MM.1S (cell line): Measurements from ENCODE around the gene SRGAP3.

Experiments
- DNase-seq: peaks from one replicate; pipeline ENCODE4 v3.0.0-alpha.2; 2015
- H2AFZ ChIP-seq: fragments of 300-600 bp; sonication (generic); 2 replicates; pipeline ENCODE4 v1.6.0; 2016; ENCODE audit warnings: antibody characterized with exemption, low read length
- H3F3A ChIP-seq: fragments of 300-600 bp; sonication (generic); 2 replicates; pipeline ENCODE4 v1.6.1; 2016; ENCODE audit warnings: mild to moderate bottlenecking, antibody characterized with exemption, low read length, moderate library complexity, mixed read lengths; ENCODE audit not compliant: insufficient read depth
- H3K27ac ChIP-seq: fragments of 300-600 bp; sonication (generic); 2 replicates; pipeline ENCODE4 v1.5.1; 2016; ENCODE audit warnings: mild to moderate bottlenecking, low read length
- H3K27me3 ChIP-seq: fragments of 300-600 bp; sonication (generic); replicated peaks from 2 replicates; pipeline ENCODE4 v1.6.0; 2016; ENCODE audit warnings: low read length; ENCODE audit not compliant: insufficient read depth
- H3K36me3 ChIP-seq: fragments of 300-600 bp; sonication (generic); replicated peaks from 2 replicates; pipeline ENCODE4 v1.6.1; 2016; ENCODE audit warnings: mild to moderate bottlenecking, low read length, mixed read lengths; ENCODE audit not compliant: insufficient read depth
- H3K4me1 ChIP-seq: fragments of 300-600 bp; sonication (generic); 2 replicates; pipeline ENCODE4 v1.6.1; 2016; ENCODE audit warnings: low read length, mixed read lengths
- H3K4me2 ChIP-seq: fragments of 300-600 bp; sonication (generic); 2 replicates; pipeline ENCODE4 v1.6.0; 2016; ENCODE audit warnings: low read depth, low read length
- H3K4me3 ChIP-seq: fragments of 300-600 bp; sonication (generic); 2 replicates; pipeline ENCODE4 v1.5.1; 2016; ENCODE audit warnings: low read length, mixed read lengths
- H3K79me2 ChIP-seq: fragments of 300-600 bp; sonication (generic); 2 replicates; pipeline ENCODE4 v1.6.1; 2016; ENCODE audit warnings: mixed run types, low read length, mixed read lengths
- H3K9ac ChIP-seq: fragments of 300-600 bp; sonication (generic); 2 replicates; pipeline ENCODE4 v1.6.1; 2016; ENCODE audit warnings: low read length, mixed read lengths
- H3K9me2 ChIP-seq: fragments of 300-600 bp; sonication (generic); replicated peaks from 2 replicates; pipeline ENCODE4 v1.6.1; 2016; ENCODE audit warnings: mild to moderate bottlenecking, low read length, mixed read lengths; ENCODE audit not compliant: insufficient read depth
- H3K9me3 ChIP-seq: fragments of 300-600 bp; sonication (generic); replicated peaks from 2 replicates; pipeline ENCODE4 v1.6.1; 2016; ENCODE audit warnings: mild to moderate bottlenecking, low read length, mixed read lengths; ENCODE audit not compliant: insufficient read depth
- H4K20me1 ChIP-seq: fragments of 300-600 bp; sonication (generic); 2 replicates; pipeline ENCODE4 v1.6.1; 2016; ENCODE audit warnings: mild to moderate bottlenecking, low read length, moderate library complexity, mixed read lengths; ENCODE audit not compliant: insufficient read depth
- CTCF ChIP-seq: fragments of 300-600 bp; sonication (generic); IDR thresholded peaks from 2 replicates; pipeline ENCODE4 v1.5.1; 2016; ENCODE audit warnings: antibody characterized with exemption, low read length, mixed read lengths
- EZH2 ChIP-seq: fragments of 300-600 bp; sonication (generic); optimal IDR thresholded peaks from 2 replicates; pipeline ENCODE3; 2017; ENCODE audit warnings: low read depth, mild to moderate bottlenecking, antibody characterized with exemption, low read length, mixed read lengths
- EZH2phosphoT487 ChIP-seq: fragments of 300-600 bp; sonication (generic); IDR thresholded peaks from 2 replicates; pipeline ENCODE4 v1.6.1; 2018; ENCODE audit warnings: antibody characterized with exemption, low read length

SRGAP3 gene

GRCh38 chr3:9108876-9109567, 140.4 kb downstream of the SRGAP3 start:
- Histone ChIP-seq H4K20me1 (no peaks in the 10 kb centered on the region), H3K27me3 (no peaks in the 10 kb centered on the region), H3K9me2 (no peaks in the 10 kb centered on the region), H3K4me1 (no peaks in the 10 kb centered on the region), H3K4me3 (no peak overlapping the region), H2AFZ (no peak overlapping the region), H3K4me2 (no peak overlapping the region), H3K27ac (no peak overlapping the region), H3K79me2 (no peaks in the 10 kb centered on the region), H3F3A (no peaks in the 10 kb centered on the region), H3K9ac (no peak overlapping the region), H3K36me3 (no peaks in the 10 kb centered on the region), H3K9me3 (no peaks in the 10 kb centered on the region)
- no peak for TF ChIP-seq EZH2
- no peak for TF ChIP-seq CTCF
- TF ChIP-seq EZH2phosphoT487 = no peak
- no peak for DNase-seq

GRCh38 chr3:9107738-9108137, 141.7 kb downstream of the SRGAP3 start:
- Histone ChIP-seq H3F3A (no peaks in the 10 kb centered on the region), H3K27ac (no peak overlapping the region), H3K36me3 (no peaks in the 10 kb centered on the region), H2AFZ (no peak overlapping the region), H3K9ac (no peak overlapping the region), H3K9me2 (no peaks in the 10 kb centered on the region), H3K9me3 (no peaks in the 10 kb centered on the region), H3K4me3 (no peak overlapping the region), H3K27me3 (no peaks in the 10 kb centered on the region), H4K20me1 (no peaks in the 10 kb centered on the region), H3K4me2 (no peak overlapping the region), H3K79me2 (no peaks in the 10 kb centered on the region), H3K4me1 (no peaks in the 10 kb centered on the region)
- TF ChIP-seq EZH2 (no peak), CTCF (no peak), EZH2phosphoT487 (no peak)
- DNase-seq = no peak

GRCh38 chr3:9105421-9105820, 144.0 kb downstream of the SRGAP3 start:
- TF ChIP-seq CTCF (no peak), EZH2phosphoT487 (no peak), EZH2 (no peak)
- Histone ChIP-seq H3K9ac (no peak overlapping the region), H3K27ac (no peak overlapping the region), H3K36me3 (no peaks in the 10 kb centered on the region), H3K4me1 (no peaks in the 10 kb centered on the region), H3F3A (no peaks in the 10 kb centered on the region), H3K9me2 (no peaks in the 10 kb centered on the region), H3K4me3 (no peak overlapping the region), H2AFZ (no peak overlapping the region), H3K79me2 (no peaks in the 10 kb centered on the region), H3K27me3 (no peaks in the 10 kb centered on the region), H3K4me2 (no peak overlapping the region), H3K9me3 (no peaks in the 10 kb centered on the region), H4K20me1 (no peaks in the 10 kb centered on the region)
- DNase-seq = no peak
